Trophoblast cell (in vitro differentiated cells and primary cell): Measurements from ENCODE around the gene ATP13A2.
A peak's percentile ranks its signal among the peaks of the same experiment; 100 is the strongest.

Source experiments
- DNase-seq, 2 donors: peaks; one replicate each; pipeline ENCODE4 v3.0.0-alpha.2; 2016
- H2AFZ ChIP-seq: 2 replicates; pipeline ENCODE4 v1.6.1; 2013; ENCODE audit warnings: low read length, moderate library complexity, mild to moderate bottlenecking; ENCODE audit not compliant: insufficient read depth, poor library complexity
- H2AK5ac ChIP-seq: 2 replicates; pipeline ENCODE4 v1.6.1; 2013; ENCODE audit warnings: mild to moderate bottlenecking, low read length
- H2BK120ac ChIP-seq: 2 replicates; pipeline ENCODE4 v1.6.1; 2013; ENCODE audit warnings: low read length, mild to moderate bottlenecking, moderate library complexity; ENCODE audit not compliant: insufficient read depth, poor library complexity
- H2BK12ac ChIP-seq: 2 replicates; pipeline ENCODE4 v1.6.1; 2013; ENCODE audit warnings: mild to moderate bottlenecking, low read length, moderate library complexity
- H2BK5ac ChIP-seq: 2 replicates; pipeline ENCODE4 v1.6.1; 2013; ENCODE audit warnings: low read length, low read depth, moderate library complexity, mild to moderate bottlenecking; ENCODE audit not compliant: poor library complexity
- H3K14ac ChIP-seq: 2 replicates; pipeline ENCODE4 v1.6.1; 2013; ENCODE audit warnings: mild to moderate bottlenecking, low read length
- H3K18ac ChIP-seq: 2 replicates; pipeline ENCODE4 v1.6.1; 2013; ENCODE audit warnings: mild to moderate bottlenecking, low read length
- H3K23ac ChIP-seq: 2 replicates; pipeline ENCODE4 v1.6.1; 2013; ENCODE audit warnings: low read length
- H3K27ac ChIP-seq: 2 replicates; pipeline ENCODE4 v1.5.1; 2013; ENCODE audit warnings: low read depth, mild to moderate bottlenecking, inconsistent platforms, low read length, moderate library complexity
- H3K27me3 ChIP-seq: 2 replicates; pipeline ENCODE4 v1.6.1; 2013; ENCODE audit warnings: inconsistent platforms, mild to moderate bottlenecking, low read length, moderate library complexity; ENCODE audit not compliant: insufficient read depth
- H3K36me3 ChIP-seq, 2 experiments: 1 replicate in 1 of 2; 2 replicates in 1 of 2; pipeline ENCODE4 v1.6.1; 2013; ENCODE audit warnings: low read length in 2 of 2, mild to moderate bottlenecking in 2 of 2, moderate library complexity in 1 of 2; ENCODE audit not compliant: insufficient read depth in 2 of 2, control insufficient read depth in 1 of 2
- H3K4ac ChIP-seq: 2 replicates; pipeline ENCODE4 v1.6.1; 2013; ENCODE audit warnings: low read depth, mild to moderate bottlenecking, low read length, moderate library complexity
- H3K4me1 ChIP-seq, 2 experiments: 1 replicate in 1 of 2; 2 replicates in 1 of 2; pipeline ENCODE4 v1.6.1; 2013; ENCODE audit warnings: low read length in 2 of 2, mild to moderate bottlenecking in 2 of 2, moderate library complexity in 1 of 2; ENCODE audit not compliant: insufficient read depth in 2 of 2, control insufficient read depth in 1 of 2
- H3K4me2 ChIP-seq: 2 replicates; pipeline ENCODE4 v1.6.1; 2013; ENCODE audit warnings: inconsistent platforms, mild to moderate bottlenecking, low read length, moderate library complexity
- H3K4me3 ChIP-seq: 2 replicates; pipeline ENCODE4 v1.5.1; 2013; ENCODE audit warnings: mild to moderate bottlenecking, low read depth, low read length, inconsistent platforms
- H3K79me1 ChIP-seq: one replicate; pipeline ENCODE4 v1.6.1; 2013; ENCODE audit warnings: low read length
- H3K79me2 ChIP-seq: 2 replicates; pipeline ENCODE4 v1.6.1; 2013; ENCODE audit warnings: low read length, mild to moderate bottlenecking; ENCODE audit not compliant: control insufficient read depth, insufficient read depth, poor library complexity
- H3K9ac ChIP-seq: 2 replicates; pipeline ENCODE4 v1.6.1; 2013; ENCODE audit warnings: mild to moderate bottlenecking, low read length
- H3K9me3 ChIP-seq: 2 replicates; pipeline ENCODE4 v1.6.1; 2013; ENCODE audit warnings: low read depth, mild to moderate bottlenecking, control low read depth, inconsistent platforms, low read length; ENCODE audit not compliant: insufficient read depth
- H4K12ac ChIP-seq: 2 replicates; pipeline ENCODE4 v1.6.1; 2013; ENCODE audit warnings: low read depth, mild to moderate bottlenecking, low read length, moderate library complexity
- H4K8ac ChIP-seq: 2 replicates; pipeline ENCODE4 v1.6.1; 2013; ENCODE audit warnings: low read depth, mild to moderate bottlenecking, low read length, moderate library complexity
- H4K91ac ChIP-seq: one replicate; pipeline ENCODE4 v1.6.1; 2013; ENCODE audit warnings: low read depth, mild to moderate bottlenecking, low read length, moderate library complexity
- WGBS: extraction: QIAGEN DNeasy Blood & Tissue Kit; methylation state at CpG from one replicate; pipeline ENCODE4 v1.1.7; 2013; ENCODE audit warnings: missing lambda C conversion rate; ENCODE audit not compliant: insufficient read length, insufficient coverage; ENCODE audit errors: extremely low coverage; 5-methylcytosine and 5-hydroxymethylcytosine counted together

ATP13A2 gene

DNA sequence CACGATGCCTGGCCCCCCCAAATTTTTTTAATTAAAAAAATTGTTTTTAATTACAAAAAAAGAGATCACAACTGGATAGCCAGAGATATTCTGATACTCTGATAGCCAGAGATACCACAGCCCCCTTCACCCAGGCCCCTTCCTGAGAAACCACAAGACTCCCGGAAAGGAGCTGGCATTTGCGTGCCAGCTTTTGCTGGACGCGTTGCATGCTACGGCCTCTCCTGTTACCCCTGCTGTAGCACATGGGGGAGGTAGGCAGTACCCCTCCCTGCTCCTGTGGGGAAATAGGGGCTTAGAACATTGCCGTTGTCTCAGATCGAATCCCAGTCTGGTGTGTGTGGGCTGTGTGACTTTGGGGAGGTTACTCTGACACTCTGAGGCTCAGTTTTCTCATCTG is 54.0 kb downstream of the ATP13A2 start:
- H3K27ac ChIP-seq: no peak overlapping the region
- no peak overlapping the region for H3K9ac ChIP-seq
- H2BK120ac ChIP-seq: no peak overlapping the region
- H3K9me3 ChIP-seq: no peaks in the 10 kb centered on the region
- no peak overlapping the region for H4K91ac ChIP-seq
- no peak overlapping the region for H4K12ac ChIP-seq
- no CpG with 5 or more reads among the region's 8 CpGs for WGBS
- no peak overlapping the region for H2AK5ac ChIP-seq
- peaks cover 3% of the 10 kb centered on the region for H3K79me1 ChIP-seq
- no peaks in the 10 kb centered on the region for H3K4me1 ChIP-seq
- H3K4me3 ChIP-seq: no peak overlapping the region
- no peak overlapping the region for H2BK5ac ChIP-seq
- no peaks in the 10 kb centered on the region for H3K79me2 ChIP-seq
- H3K4me2 ChIP-seq: no peak overlapping the region
- H3K36me3 ChIP-seq: peaks cover 4 to 5% of the 10 kb centered on the region in 2 experiments
- no peaks in the 10 kb centered on the region for H3K27me3 ChIP-seq
- no peak overlapping the region for H4K8ac ChIP-seq
- DNase-seq: no peak
- H2BK12ac ChIP-seq: no peak overlapping the region
- no peak overlapping the region for H3K18ac ChIP-seq
- no peak overlapping the region for H2AFZ ChIP-seq
- no peak overlapping the region for H3K14ac ChIP-seq
- H3K4ac ChIP-seq: no peak overlapping the region
- H3K23ac ChIP-seq: no peak overlapping the region

DNA sequence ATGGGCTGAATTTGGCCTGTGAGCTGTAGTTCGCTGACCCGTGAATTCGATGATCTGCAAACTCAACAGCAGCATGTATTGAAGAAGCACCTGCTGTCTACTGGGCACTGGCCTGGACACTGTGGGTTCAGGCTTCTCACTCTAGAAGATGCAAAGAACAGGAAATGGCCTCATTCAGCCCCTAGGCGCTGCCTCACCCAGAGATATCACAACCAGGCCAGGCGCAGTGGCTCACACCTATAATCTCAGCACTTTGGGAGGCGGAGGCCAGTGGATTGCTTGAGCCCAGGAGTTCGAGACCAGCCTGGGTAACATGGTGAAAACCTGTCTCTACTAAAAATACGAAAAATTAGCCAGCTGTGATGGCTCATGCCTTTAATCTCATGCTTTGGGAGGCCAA is 55.0 kb downstream of the ATP13A2 start:
- no peak overlapping the region for H2AFZ ChIP-seq
- H3K23ac ChIP-seq: no peak overlapping the region
- no CpG with 5 or more reads among the region's 8 CpGs for WGBS
- no peaks in the 10 kb centered on the region for H3K27me3 ChIP-seq
- no peaks in the 10 kb centered on the region for H3K79me2 ChIP-seq
- H3K14ac ChIP-seq: no peak overlapping the region
- no peak overlapping the region for H4K8ac ChIP-seq
- no peak overlapping the region for H3K4me3 ChIP-seq
- no peak overlapping the region for H3K4ac ChIP-seq
- H3K36me3 ChIP-seq: peaks cover 4 to 5% of the 10 kb centered on the region in 2 experiments
- no peak overlapping the region for H4K12ac ChIP-seq
- H3K18ac ChIP-seq: no peak overlapping the region
- no peak overlapping the region for H2BK120ac ChIP-seq
- H3K4me1 ChIP-seq: no peaks in the 10 kb centered on the region
- H4K91ac ChIP-seq: no peak overlapping the region
- no peak overlapping the region for H2AK5ac ChIP-seq
- H3K27ac ChIP-seq: no peak overlapping the region
- peaks cover 3% of the 10 kb centered on the region for H3K79me1 ChIP-seq
- H2BK5ac ChIP-seq: no peak overlapping the region
- H2BK12ac ChIP-seq: no peak overlapping the region
- H3K4me2 ChIP-seq: no peak overlapping the region
- no peaks in the 10 kb centered on the region for H3K9me3 ChIP-seq
- no peak for DNase-seq
- H3K9ac ChIP-seq: no peak overlapping the region

DNA sequence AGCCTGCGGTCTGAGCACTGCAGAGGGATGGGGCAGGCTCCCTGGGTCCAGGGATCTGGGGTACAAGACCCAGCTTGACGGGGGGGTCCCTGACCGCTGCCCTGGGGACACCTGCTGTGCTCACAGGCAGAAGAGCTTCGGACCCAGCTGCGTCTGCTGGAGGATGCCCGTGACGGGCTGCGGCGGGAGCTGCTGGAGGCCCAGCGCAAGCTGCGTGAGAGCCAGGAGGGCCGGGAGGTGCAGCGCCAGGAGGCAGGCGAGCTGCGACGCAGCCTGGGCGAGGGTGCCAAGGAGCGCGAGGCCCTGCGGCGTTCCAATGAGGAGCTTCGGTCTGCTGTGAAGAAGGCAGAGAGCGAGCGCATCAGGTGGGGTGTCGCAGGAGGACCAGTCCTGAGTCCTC is 56.5 kb downstream of the ATP13A2 start:
- H2BK12ac ChIP-seq: no peak overlapping the region

DNA sequence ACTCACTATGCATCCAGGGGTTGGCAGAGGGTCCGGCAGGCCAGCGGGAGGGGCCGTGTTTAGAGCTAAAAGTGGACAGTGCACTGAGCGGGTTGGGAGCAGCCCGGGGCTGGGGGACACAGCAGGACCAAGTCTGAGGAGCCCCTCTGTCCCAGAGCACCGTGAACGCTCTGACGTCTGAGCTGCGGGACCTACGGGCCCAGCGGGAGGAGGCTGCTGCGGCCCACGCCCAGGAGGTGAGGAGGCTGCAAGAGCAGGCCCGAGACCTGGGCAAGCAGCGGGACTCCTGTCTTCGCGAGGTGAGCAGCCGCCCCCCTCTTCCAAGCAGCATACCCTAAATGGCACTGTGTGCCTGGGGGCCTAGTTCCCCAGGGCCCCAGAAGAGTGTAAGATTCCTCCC is 57.1 kb downstream of the ATP13A2 start:
- no CpG with 5 or more reads among the region's 18 CpGs for WGBS
- peak overlapping the region; percentile 18 for H4K12ac ChIP-seq
- no peak overlapping the region for H4K91ac ChIP-seq

More for the DNA sequence above, 56.5 kb downstream of the ATP13A2 start:
- no peak overlapping the region for H3K4me3 ChIP-seq
- H3K4me1 ChIP-seq: no peaks in the 10 kb centered on the region
- WGBS: no CpG with 5 or more reads among the region's 25 CpGs
- peaks cover 4 to 5% of the 10 kb centered on the region in 2 experiments for H3K36me3 ChIP-seq
- H3K79me1 ChIP-seq: no peaks in the 10 kb centered on the region
- no peaks in the 10 kb centered on the region for H3K9me3 ChIP-seq
- H3K9ac ChIP-seq: no peak overlapping the region
- H3K23ac ChIP-seq: no peak overlapping the region
- H4K91ac ChIP-seq: no peak overlapping the region
- no peak overlapping the region for H2AFZ ChIP-seq
- H2BK5ac ChIP-seq: no peak overlapping the region
- no peaks in the 10 kb centered on the region for H3K79me2 ChIP-seq
- H3K18ac ChIP-seq: no peak overlapping the region
- no peak overlapping the region for H3K14ac ChIP-seq
- H4K8ac ChIP-seq: no peak overlapping the region
- H3K27me3 ChIP-seq: no peaks in the 10 kb centered on the region
- H3K4me2 ChIP-seq: no peak overlapping the region
- no peak for DNase-seq
- no peak overlapping the region for H4K12ac ChIP-seq
- H3K27ac ChIP-seq: no peak overlapping the region
- H2AK5ac ChIP-seq: no peak overlapping the region
- H3K4ac ChIP-seq: no peak overlapping the region
- H2BK120ac ChIP-seq: no peak overlapping the region

More for the DNA sequence above, 57.1 kb downstream of the ATP13A2 start:
- Histone ChIP-seq H3K27ac (no peak overlapping the region), H2AFZ (no peak overlapping the region), H3K4me2 (no peak overlapping the region), H2BK120ac (no peak overlapping the region), H3K14ac (no peak overlapping the region), H3K4ac (no peak overlapping the region), H3K9ac (no peak overlapping the region), H3K18ac (no peak overlapping the region), H3K4me1 (no peaks in the 10 kb centered on the region), H4K8ac (no peak overlapping the region), H2BK5ac (no peak overlapping the region), H3K79me1 (no peaks in the 10 kb centered on the region), H2AK5ac (no peak overlapping the region), H2BK12ac (no peak overlapping the region), H3K27me3 (no peaks in the 10 kb centered on the region), H3K79me2 (no peaks in the 10 kb centered on the region), H3K4me3 (no peak overlapping the region), H3K23ac (no peak overlapping the region), H3K36me3 (peaks cover 4 to 5% of the 10 kb centered on the region in 2 experiments), H3K9me3 (no peaks in the 10 kb centered on the region)
- no peak for DNase-seq
